ENCODE measurements around the gene PDLIM1. TPM values are rescaled to one million over a fixed set of nuclear protein-coding genes. Genes with fewer than 3 reads are reported as not detected.

The PDLIM1 gene
- total and polyA plus RNA-seq, 10 of the 15 experiments (the other 5 are each of a cell fraction or from before 2014, with no cell fraction given): 95.7 to 714 (median 309) TPM

DNA sequence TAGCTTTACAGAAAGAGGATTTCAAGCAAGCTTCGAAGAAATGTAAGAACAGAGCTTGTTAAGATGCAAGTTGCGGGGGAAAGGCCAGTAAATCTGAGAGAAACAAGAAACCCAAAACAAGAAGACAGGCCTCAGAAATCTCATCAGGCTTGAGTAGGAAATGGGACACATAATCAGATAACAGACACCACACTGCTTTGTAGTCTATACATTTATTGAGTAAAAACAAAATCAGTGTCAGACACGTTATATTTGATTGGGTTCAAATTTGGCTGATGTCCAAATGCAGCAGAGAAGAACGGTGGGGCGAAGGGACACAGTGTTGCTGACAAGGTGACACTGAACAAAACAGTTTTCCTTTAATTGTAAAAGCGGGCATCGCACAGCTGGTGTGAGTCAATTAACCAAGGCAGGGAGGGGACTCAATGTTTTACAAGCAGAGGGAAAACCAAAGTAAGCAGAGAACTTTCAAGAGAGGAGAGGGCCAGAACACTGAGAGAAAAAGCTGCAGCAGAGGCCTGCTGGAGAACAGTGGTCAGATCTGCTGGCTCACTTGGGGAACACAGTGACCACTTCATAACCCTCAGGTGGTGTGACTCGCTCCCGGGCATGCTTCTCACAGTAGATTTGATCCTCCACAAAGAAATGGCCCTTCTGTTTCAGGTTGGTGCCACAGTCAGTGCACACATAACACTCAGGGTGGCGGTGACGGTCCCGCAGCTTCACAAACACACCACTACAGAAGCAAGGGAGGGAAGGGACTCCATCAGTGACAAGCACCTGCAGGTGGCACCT lies 53.2 kb downstream of the PDLIM1 start:
- ChIA-PET RAD21 (ENCODE audit: unreplicated experiment) (interaction anchor here (1.5 to 2.0 kb wide), 4 partner anchors 8 to 125 kb away, joined by 4 to 11 read pairs (median 8); no protein-coding TSS in a partner anchor), CTCF (interaction anchor here (0.6 to 3.4 kb wide), 4 partner anchors 8 to 137 kb away, joined by 3 to 38 read pairs (median 3); no protein-coding TSS in a partner anchor), POLR2A (interaction anchor here (1.2 kb wide), 1 partner anchor 57 kb away, joined by 4 read pairs; no protein-coding TSS in a partner anchor), SMC1A (ENCODE audit: uncharacterized antibody, unreplicated experiment) (interaction anchor here (0.6 to 6.2 kb wide), 9 partner anchors 9 to 1035 kb away, joined by 3 to 57 read pairs (median 4); no protein-coding TSS in a partner anchor)
- in situ Hi-C loops (cut with MboI): no loop called here
- no peak overlapping the region for H3K4me3 ChIP-seq
- H3K79me2 ChIP-seq (ENCODE audit: control insufficient read depth, insufficient read depth, low read length): peaks cover 2% of the 10 kb centered on the region; the same call in 1 of the 2 replicates
- H3K4me2 ChIP-seq (ENCODE audit: control insufficient read depth, insufficient read depth): no peak overlapping the region
- ATAC-seq (no peak), FAIRE-seq (no peak), DNase-seq (ENCODE audit: low read depth, low spot score) (no peak)
- H3K27me3 ChIP-seq (replicated peaks in 1 of 2; ENCODE audit: control insufficient read depth in 2 of 2, insufficient read depth in 2 of 2, low read length in 1 of 2): no peaks in the 10 kb centered on the region
- H3K36me3 ChIP-seq (ENCODE audit: control insufficient read depth in 2 of 2, insufficient read depth in 2 of 2, low read length in 1 of 2): peaks cover 31 to 54% of the 10 kb centered on the region in 2 experiments
- H3K4me1 ChIP-seq (ENCODE audit: control insufficient read depth, insufficient read depth, low read length): peaks cover 21% of the 10 kb centered on the region
- no peaks in the 10 kb centered on the region for H3K9me3 ChIP-seq (replicated peaks; ENCODE audit: control insufficient read depth, insufficient read depth, low read length)
- WGBS (ENCODE audit: insufficient coverage, insufficient replicate concordance, low lambda C conversion rate, missing lambda C conversion rate): 91% methylated on average over 12 of the region's 12 CpGs
- intact Hi-C loops (cut with micrococcal nuclease; ENCODE audit: unreplicated experiment): no loop called here
- no peak overlapping the region for H3K9ac ChIP-seq (ENCODE audit: control insufficient read depth, insufficient read depth, low read length)
- no peak overlapping the region for H2AFZ ChIP-seq (ENCODE audit: control insufficient read depth, low read depth, low read length)
- BruUV-seq (replicated peaks): TSS peak; percentile 82
- no peak overlapping the region for H3K27ac ChIP-seq (ENCODE audit: control insufficient read depth, insufficient read depth)
- H4K20me1 ChIP-seq (ENCODE audit: control insufficient read depth, insufficient read depth): no peaks in the 10 kb centered on the region; the same call in 1 of the 2 replicates
- no peak for TF ChIP-seq TBL1XR1 (IDR thresholded peaks at IDR 0.05; ENCODE audit: low read depth, low read length)
- TF ChIP-seq, protein P1, sequence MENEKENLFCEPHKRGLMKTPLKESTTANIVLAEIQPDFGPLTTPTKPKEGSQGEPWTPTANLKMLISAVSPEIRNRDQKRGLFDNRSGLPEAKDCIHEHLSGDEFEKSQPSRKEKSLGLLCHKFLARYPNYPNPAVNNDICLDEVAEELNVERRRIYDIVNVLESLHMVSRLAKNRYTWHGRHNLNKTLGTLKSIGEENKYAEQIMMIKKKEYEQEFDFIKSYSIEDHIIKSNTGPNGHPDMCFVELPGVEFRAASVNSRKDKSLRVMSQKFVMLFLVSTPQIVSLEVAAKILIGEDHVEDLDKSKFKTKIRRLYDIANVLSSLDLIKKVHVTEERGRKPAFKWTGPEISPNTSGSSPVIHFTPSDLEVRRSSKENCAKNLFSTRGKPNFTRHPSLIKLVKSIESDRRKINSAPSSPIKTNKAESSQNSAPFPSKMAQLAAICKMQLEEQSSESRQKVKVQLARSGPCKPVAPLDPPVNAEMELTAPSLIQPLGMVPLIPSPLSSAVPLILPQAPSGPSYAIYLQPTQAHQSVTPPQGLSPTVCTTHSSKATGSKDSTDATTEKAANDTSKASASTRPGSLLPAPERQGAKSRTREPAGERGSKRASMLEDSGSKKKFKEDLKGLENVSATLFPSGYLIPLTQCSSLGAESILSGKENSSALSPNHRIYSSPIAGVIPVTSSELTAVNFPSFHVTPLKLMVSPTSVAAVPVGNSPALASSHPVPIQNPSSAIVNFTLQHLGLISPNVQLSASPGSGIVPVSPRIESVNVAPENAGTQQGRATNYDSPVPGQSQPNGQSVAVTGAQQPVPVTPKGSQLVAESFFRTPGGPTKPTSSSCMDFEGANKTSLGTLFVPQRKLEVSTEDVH (IDR thresholded peaks at IDR 0.05; ENCODE audit: low read depth, partially characterized antibody): no peak
- TF ChIP-seq MEF2A (IDR thresholded peaks at IDR 0.05; ENCODE audit: insufficient read depth, low read depth, low read length): no peak
- TF ChIP-seq GABPA (IDR thresholded peaks at IDR 0.05; ENCODE audit: low read depth): no peak
- TF ChIP-seq PAX8 (IDR thresholded peaks at IDR 0.05): no peak
- no peak for TF ChIP-seq DPF2 (IDR thresholded peaks at IDR 0.05)
- no peak for TF ChIP-seq TCF7 (IDR thresholded peaks at IDR 0.05; ENCODE audit: borderline replicate concordance)
- TF ChIP-seq ASH2L (IDR thresholded peaks at IDR 0.05; ENCODE audit: borderline replicate concordance, low read depth): no peak
- no peak for TF ChIP-seq RAD21 (IDR thresholded peaks at IDR 0.05; ENCODE audit: insufficient read depth, low read depth, low read length)
- TF ChIP-seq POLR2AphosphoS2 (IDR thresholded peaks at IDR 0.05; ENCODE audit: low read depth, low read length): no peak
- TF ChIP-seq ZNF384 (IDR thresholded peaks at IDR 0.05; ENCODE audit: borderline replicate concordance, low read depth, low read length): no peak
- no peak for TF ChIP-seq ZNF274 (IDR thresholded peaks at IDR 0.05; ENCODE audit: insufficient read depth, insufficient read length)
- TF ChIP-seq, protein P2, sequence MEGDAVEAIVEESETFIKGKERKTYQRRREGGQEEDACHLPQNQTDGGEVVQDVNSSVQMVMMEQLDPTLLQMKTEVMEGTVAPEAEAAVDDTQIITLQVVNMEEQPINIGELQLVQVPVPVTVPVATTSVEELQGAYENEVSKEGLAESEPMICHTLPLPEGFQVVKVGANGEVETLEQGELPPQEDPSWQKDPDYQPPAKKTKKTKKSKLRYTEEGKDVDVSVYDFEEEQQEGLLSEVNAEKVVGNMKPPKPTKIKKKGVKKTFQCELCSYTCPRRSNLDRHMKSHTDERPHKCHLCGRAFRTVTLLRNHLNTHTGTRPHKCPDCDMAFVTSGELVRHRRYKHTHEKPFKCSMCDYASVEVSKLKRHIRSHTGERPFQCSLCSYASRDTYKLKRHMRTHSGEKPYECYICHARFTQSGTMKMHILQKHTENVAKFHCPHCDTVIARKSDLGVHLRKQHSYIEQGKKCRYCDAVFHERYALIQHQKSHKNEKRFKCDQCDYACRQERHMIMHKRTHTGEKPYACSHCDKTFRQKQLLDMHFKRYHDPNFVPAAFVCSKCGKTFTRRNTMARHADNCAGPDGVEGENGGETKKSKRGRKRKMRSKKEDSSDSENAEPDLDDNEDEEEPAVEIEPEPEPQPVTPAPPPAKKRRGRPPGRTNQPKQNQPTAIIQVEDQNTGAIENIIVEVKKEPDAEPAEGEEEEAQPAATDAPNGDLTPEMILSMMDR (IDR thresholded peaks at IDR 0.05 in 2 of 3, conservative IDR thresholded peaks at IDR 0.05 in 1 of 3; ENCODE audit: control insufficient read depth in 2 of 3, extremely low read depth in 1 of 3, insufficient read depth in 1 of 3, low read depth in 3 of 3, low read length in 3 of 3): no peak
- TF ChIP-seq, protein P3, sequence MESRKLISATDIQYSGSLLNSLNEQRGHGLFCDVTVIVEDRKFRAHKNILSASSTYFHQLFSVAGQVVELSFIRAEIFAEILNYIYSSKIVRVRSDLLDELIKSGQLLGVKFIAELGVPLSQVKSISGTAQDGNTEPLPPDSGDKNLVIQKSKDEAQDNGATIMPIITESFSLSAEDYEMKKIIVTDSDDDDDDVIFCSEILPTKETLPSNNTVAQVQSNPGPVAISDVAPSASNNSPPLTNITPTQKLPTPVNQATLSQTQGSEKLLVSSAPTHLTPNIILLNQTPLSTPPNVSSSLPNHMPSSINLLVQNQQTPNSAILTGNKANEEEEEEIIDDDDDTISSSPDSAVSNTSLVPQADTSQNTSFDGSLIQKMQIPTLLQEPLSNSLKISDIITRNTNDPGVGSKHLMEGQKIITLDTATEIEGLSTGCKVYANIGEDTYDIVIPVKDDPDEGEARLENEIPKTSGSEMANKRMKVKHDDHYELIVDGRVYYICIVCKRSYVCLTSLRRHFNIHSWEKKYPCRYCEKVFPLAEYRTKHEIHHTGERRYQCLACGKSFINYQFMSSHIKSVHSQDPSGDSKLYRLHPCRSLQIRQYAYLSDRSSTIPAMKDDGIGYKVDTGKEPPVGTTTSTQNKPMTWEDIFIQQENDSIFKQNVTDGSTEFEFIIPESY (IDR thresholded peaks at IDR 0.05): no peak
- TF ChIP-seq PML (IDR thresholded peaks at IDR 0.05; ENCODE audit: low read length): no peak

All from GM12878 (cell line).